Measurements from ENCODE around the gene KIF4B.

The KIF4B gene

GRCh38 chr5:155064580-155064979 is 51.0 kb downstream of the KIF4B start:
- Histone ChIP-seq H3K36me3 (ENCODE audit: insufficient read depth, low read length) (no peaks in the 10 kb centered on the region), H3K79me2 (ENCODE audit: insufficient read depth, low read length) (no peaks in the 10 kb centered on the region), H3K4me3 (ENCODE audit: low read length, poor library complexity, severe bottlenecking) (no peak overlapping the region), H2AFZ (ENCODE audit: low read length) (no peak overlapping the region), H3K27me3 (ENCODE audit: insufficient read depth, low read length, poor library complexity, severe bottlenecking) (no peaks in the 10 kb centered on the region), H3K4me2 (ENCODE audit: low read depth, low read length, poor library complexity, severe bottlenecking) (no peak overlapping the region), H4K20me1 (ENCODE audit: insufficient read depth, low read length, poor library complexity, severe bottlenecking) (no peaks in the 10 kb centered on the region), H3K4me1 (ENCODE audit: insufficient read depth, low read length, poor library complexity, severe bottlenecking) (no peaks in the 10 kb centered on the region), H3F3A (ENCODE audit: low read depth) (no peaks in the 10 kb centered on the region), H3K9ac (ENCODE audit: low read depth, low read length, poor library complexity, severe bottlenecking) (no peak overlapping the region), H3K9me3 (ENCODE audit: insufficient read depth, low read depth, low read length) (no peaks in the 10 kb centered on the region), H3K9me2 (replicated peaks; ENCODE audit: low read depth, low read length) (no peaks in the 10 kb centered on the region)
- TF ChIP-seq EZH2phosphoT487 (IDR thresholded peaks at IDR 0.05; ENCODE audit: borderline replicate concordance), result no peak
- no peak for TF ChIP-seq CTCF (conservative IDR thresholded peaks at IDR 0.05; ENCODE audit: low read length)

GRCh38 chr5:155066886-155067595 is 53.5 kb downstream of the KIF4B start:
- Histone ChIP-seq H3K36me3 (ENCODE audit: insufficient read depth, low read length) (no peaks in the 10 kb centered on the region), H3K4me2 (ENCODE audit: low read depth, low read length, poor library complexity, severe bottlenecking) (no peak overlapping the region), H3K4me3 (ENCODE audit: low read length, poor library complexity, severe bottlenecking) (no peak overlapping the region), H3K9me2 (replicated peaks; ENCODE audit: low read depth, low read length) (no peaks in the 10 kb centered on the region), H3F3A (ENCODE audit: low read depth) (no peaks in the 10 kb centered on the region), H3K27me3 (ENCODE audit: insufficient read depth, low read length, poor library complexity, severe bottlenecking) (no peaks in the 10 kb centered on the region), H3K9me3 (ENCODE audit: insufficient read depth, low read depth, low read length) (no peaks in the 10 kb centered on the region), H2AFZ (ENCODE audit: low read length) (no peak overlapping the region), H4K20me1 (ENCODE audit: insufficient read depth, low read length, poor library complexity, severe bottlenecking) (no peaks in the 10 kb centered on the region), H3K4me1 (ENCODE audit: insufficient read depth, low read length, poor library complexity, severe bottlenecking) (no peaks in the 10 kb centered on the region), H3K9ac (ENCODE audit: low read depth, low read length, poor library complexity, severe bottlenecking) (no peak overlapping the region), H3K79me2 (ENCODE audit: insufficient read depth, low read length) (no peaks in the 10 kb centered on the region)
- TF ChIP-seq CTCF (conservative IDR thresholded peaks at IDR 0.05; ENCODE audit: low read length) (no peak), EZH2phosphoT487 (IDR thresholded peaks at IDR 0.05; ENCODE audit: borderline replicate concordance) (no peak)

Measured in Loucy (cell line).